ENCODE measurements around the gene PLEKHG4. TPM values are rescaled to one million over a fixed set of nuclear protein-coding genes. Genes with fewer than 3 reads are reported as not detected.
A peak's percentile ranks its signal among the peaks of the same experiment; 100 is the strongest.

Gene PLEKHG4
- total and polyA plus RNA-seq, 9 of the 15 experiments (the other 6 are each of a cell fraction or from before 2014, with no cell fraction given): 3.7 to 36.8 (median 17.9) TPM

DNA sequence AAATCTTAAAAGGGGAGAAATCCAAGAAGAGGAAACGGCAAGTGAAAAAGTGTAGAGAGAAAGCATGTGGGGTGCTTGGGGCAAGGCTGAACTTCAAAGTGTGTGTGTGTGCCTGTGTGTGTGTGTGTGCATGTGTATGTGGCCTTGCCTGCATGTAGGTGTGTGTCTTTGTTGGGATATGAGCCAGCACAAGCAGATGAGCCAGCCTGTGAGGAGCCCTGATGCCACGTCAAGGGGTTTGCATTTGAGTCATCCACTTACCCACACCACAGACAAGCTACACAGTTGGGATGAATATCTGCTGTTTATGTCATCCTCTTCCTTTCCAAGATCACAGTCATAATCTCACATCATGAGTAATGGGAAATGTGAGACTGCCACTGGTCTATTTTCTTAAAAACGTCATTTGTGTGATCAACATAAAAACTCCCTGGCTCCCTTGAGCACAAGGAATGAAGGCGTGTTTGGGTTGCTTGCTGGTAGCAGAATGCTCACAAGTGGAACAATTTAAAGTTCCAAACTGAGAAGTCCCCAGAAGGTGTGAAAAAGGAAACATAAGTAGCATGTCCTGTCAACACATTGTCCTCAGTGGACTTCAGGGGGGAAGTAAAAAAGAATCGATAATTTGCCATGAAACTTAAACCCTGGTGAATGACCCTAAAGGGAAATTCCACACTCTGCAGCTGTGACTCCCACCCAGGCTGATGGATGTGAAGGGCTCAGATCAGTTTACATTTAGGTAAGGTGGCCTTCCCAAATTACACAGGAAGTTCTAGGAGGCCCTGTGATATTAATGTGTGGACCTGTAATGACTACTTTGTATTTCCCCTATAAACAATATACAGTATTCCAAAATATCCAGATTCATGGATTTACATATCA lies 32.5 kb downstream of the PLEKHG4 start (continued):
- TF ChIP-seq, protein P1, sequence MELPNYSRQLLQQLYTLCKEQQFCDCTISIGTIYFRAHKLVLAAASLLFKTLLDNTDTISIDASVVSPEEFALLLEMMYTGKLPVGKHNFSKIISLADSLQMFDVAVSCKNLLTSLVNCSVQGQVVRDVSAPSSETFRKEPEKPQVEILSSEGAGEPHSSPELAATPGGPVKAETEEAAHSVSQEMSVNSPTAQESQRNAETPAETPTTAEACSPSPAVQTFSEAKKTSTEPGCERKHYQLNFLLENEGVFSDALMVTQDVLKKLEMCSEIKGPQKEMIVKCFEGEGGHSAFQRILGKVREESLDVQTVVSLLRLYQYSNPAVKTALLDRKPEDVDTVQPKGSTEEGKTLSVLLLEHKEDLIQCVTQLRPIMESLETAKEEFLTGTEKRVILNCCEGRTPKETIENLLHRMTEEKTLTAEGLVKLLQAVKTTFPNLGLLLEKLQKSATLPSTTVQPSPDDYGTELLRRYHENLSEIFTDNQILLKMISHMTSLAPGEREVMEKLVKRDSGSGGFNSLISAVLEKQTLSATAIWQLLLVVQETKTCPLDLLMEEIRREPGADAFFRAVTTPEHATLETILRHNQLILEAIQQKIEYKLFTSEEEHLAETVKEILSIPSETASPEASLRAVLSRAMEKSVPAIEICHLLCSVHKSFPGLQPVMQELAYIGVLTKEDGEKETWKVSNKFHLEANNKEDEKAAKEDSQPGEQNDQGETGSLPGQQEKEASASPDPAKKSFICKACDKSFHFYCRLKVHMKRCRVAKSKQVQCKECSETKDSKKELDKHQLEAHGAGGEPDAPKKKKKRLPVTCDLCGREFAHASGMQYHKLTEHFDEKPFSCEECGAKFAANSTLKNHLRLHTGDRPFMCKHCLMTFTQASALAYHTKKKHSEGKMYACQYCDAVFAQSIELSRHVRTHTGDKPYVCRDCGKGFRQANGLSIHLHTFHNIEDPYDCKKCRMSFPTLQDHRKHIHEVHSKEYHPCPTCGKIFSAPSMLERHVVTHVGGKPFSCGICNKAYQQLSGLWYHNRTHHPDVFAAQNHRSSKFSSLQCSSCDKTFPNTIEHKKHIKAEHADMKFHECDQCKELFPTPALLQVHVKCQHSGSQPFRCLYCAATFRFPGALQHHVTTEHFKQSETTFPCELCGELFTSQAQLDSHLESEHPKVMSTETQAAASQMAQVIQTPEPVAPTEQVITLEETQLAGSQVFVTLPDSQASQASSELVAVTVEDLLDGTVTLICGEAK (IDR thresholded peaks at IDR 0.05): no peak
- TF ChIP-seq, protein P1 (CRISPR knock-in tag; IDR thresholded peaks at IDR 0.05): no peak
- TF ChIP-seq MLLT1 (IDR thresholded peaks at IDR 0.05) (0 out of 4 replicates have a peak, but pooled peaks of 1 of the 2 experiments have one; percentile 22), ZNF507 (tag; conservative IDR thresholded peaks at IDR 0.05) (no peak), ZNF253 (CRISPR knock-in tag; conservative IDR thresholded peaks at IDR 0.05) (no peak), ZNF133 (CRISPR knock-in tag; IDR thresholded peaks at IDR 0.05) (no peak), MYC (IDR thresholded peaks at IDR 0.05; ENCODE audit: low read depth, low read length) (no peak), MYC (CRISPR knock-in tag; IDR thresholded peaks at IDR 0.05; ENCODE audit: borderline replicate concordance, low read depth) (no peak), SREBF1 (IDR thresholded peaks at IDR 0.05; ENCODE audit: borderline replicate concordance, low read depth, low read length) (no peak), HNRNPH1 (optimal IDR thresholded peaks at IDR 0.05; ENCODE audit: low read depth, low read length) (no peak), CREB3L1 (IDR thresholded peaks at IDR 0.05; ENCODE audit: borderline replicate concordance, low read depth) (peak; percentile 41; the same call in 1 of the 2 replicates), MYNN (IDR thresholded peaks at IDR 0.05) (no peak), MYNN (CRISPR knock-in tag; IDR thresholded peaks at IDR 0.05) (no peak)
- TF ChIP-seq, protein P2, sequence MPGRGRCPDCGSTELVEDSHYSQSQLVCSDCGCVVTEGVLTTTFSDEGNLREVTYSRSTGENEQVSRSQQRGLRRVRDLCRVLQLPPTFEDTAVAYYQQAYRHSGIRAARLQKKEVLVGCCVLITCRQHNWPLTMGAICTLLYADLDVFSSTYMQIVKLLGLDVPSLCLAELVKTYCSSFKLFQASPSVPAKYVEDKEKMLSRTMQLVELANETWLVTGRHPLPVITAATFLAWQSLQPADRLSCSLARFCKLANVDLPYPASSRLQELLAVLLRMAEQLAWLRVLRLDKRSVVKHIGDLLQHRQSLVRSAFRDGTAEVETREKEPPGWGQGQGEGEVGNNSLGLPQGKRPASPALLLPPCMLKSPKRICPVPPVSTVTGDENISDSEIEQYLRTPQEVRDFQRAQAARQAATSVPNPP (IDR thresholded peaks at IDR 0.05; ENCODE audit: borderline replicate concordance, insufficient read depth, insufficient read length): no peak
